ENCODE results near the gene NAA80.

- TF ChIP-seq CTCF (IDR thresholded peaks at IDR 0.05) (no peak), POLR2A (IDR thresholded peaks at IDR 0.05) (no peak)
These were observed 44.0 kb downstream of the NAA80 start for GRCh38 chr3:50255251-50255615.

All from adrenal gland (tissue), 5 donors.